ENCODE results near the gene TMEM229A.
"Not testable (repeated sequence)": the region's sequence is repeated elsewhere in the genome, so short reads cannot be mapped to it uniquely, and the experiment has no call there.

The TMEM229A gene

DNA sequence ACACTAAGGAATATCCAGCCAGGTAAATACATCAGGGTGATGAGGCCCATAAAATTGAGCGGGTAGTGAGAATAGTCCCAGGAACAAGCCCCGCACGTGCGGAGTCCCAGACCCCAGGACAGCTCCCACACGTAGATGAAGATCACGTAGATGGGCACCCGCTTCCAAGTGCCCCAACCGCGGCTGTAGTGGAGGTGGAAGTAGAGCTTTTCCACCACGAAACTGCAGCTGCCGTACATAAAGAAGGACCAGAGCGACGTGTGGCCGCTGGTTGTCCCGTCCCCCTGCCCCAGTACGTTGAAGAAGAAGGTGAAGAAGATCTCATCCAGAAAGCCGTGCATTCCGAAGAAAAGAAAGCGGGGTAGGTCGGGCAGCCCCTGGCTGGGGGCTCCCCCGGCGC lies 948 bp downstream of the TMEM229A start:
- no peak for DNase-seq

DNA sequence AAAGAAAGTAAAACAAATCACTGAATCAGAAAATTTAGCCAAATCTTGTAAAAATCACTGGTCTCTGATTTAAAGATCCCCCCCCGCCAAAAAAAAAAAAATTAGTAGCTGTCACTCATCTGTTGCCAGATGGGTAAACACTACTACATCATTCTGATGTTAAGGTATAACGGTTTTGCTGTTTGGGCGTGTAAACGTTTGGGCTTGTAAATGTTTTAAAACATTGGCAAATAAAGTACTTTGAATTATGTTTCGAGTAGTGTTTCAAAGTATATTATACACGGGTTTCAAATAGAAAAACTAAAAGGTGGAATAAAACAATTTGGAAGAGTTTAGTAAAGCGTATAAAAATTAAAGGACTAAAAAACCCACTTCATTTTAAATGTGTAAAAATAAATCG lies 1.5 kb downstream of the TMEM229A start:
- DNase-seq, result no peak

- no peak for DNase-seq
Observed at GRCh38 chr7:124030964-124031363, 1.9 kb downstream of the TMEM229A start.

DNA sequence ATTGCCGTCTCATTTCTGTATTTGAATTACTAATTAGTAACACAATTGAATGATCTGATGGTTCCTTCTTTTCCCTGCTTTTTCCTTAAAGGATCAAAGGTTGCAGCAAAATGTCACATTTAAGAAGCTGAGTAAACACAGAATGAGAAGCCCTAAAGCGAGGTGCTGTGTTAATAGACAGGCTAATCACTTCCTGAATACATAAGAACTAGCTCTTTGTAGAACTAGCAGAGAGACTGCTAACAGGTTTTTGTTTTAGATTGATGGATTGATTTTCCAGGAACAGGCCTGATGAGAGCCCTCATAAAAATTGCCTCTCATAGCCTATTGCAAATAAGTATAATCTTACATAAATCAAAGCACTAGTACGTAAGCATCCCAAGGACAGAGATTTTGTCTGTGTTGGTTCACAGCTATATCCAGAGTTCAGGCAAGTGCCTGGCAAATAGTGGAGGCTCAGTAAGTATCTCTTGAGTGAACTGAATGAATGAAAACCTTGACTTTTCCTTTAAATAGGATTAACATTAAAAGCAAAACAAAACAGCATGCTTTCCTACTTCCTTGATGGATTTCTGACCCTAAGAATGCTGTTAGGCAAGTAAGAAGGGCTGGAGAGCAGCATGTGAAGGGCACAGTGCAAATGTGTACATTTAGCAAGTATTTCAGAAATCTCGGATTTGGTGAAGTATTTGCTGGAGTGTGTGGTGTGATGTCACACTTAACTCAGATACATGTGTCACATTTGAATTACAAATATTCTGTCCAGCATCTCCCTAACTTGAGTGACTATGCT lies 3.3 kb downstream of the TMEM229A start:
- DNase-seq, result no peak

- DNase-seq, result no peak
Observed at GRCh38 chr7:124027236-124027635, 5.6 kb downstream of the TMEM229A start.

- DNase-seq, result not testable (repeated sequence)
Observed at GRCh38 chr7:124024329-124024728, 8.5 kb downstream of the TMEM229A start.

DNA sequence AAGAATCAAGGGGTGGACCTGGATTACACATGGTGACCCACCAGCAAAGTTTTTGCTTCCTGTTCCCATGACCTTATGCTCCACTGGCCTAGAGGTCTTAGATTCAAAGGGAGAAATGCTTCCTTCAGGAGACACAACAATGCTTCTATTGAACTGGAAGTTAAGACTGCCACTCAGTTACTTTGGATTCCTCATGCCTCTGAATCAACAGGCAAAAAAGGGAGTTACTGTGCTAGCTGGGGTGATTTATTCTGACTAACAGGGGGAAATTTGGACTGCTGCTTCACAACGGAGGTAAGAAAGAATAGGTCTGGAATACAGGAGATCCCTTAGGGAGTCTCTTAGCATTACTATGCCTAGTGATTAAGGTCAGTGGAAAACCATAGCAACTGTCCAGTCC lies 10.3 kb downstream of the TMEM229A start:
- DNase-seq, result no peak

DNA sequence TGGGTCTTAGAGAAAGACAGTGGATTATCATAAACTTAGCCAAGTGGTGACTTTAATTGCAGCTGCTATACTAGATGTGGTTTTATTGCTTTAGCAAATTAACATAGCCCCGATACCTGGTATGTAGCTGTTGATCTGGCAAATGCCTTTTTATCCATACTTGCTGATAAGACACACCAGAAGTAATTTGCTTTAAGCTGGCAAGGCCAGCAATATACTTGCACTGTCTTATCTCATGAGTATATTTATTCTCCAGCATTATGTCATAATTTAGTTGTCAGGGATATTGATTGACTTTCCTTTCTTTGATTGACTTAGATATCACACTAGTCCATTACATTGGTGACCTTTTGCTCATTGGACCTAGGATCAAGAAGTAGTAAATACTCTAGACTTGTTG lies 12.8 kb downstream of the TMEM229A start:
- no peak for DNase-seq

GRCh38 chr7:124013306-124013705 lies 19.6 kb downstream of the TMEM229A start:
- no peak for DNase-seq

- no peak for DNase-seq
Observed at GRCh38 chr7:124012864-124013263, 20.0 kb downstream of the TMEM229A start.

DNA sequence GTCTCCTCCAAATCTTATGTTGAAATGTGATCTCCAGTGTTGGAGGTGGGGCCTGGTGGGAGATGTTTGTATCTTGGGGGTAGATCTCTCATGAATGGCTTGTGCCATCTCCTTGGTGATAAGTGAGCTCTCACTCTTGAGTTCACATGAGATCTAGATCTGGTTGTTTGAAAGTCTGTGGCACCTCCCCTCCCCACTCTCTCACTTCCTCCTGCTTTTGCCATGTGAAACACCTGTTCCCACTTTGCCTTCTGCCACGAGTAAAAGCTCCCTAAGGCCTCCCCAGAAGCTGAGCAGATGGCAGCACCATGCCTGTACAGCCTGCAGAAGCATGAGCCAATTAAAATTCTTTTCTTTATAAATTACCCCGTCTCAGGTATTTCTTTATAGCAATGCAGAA lies 23.5 kb downstream of the TMEM229A start:
- DNase-seq, result no peak

- not testable (repeated sequence) for DNase-seq
Observed at GRCh38 chr7:124008296-124008695, 24.6 kb downstream of the TMEM229A start.

DNA sequence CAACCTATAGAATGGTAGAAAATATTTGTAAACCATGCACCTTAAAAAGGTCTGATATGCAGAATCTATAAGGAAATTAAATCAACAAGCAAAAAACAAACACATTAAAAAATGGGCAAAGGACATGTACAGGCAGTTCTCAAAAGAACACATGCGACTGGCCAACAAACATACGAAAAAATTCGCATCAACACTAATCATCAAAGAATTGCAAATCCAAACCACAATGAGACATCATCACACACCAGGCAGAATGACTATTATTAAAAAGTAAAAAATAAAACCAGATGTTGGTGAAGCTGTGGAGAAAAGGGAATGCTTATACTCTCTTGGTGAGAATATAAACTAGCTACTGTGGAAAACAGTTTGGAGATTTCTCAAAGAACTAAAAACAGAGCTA lies 33.2 kb downstream of the TMEM229A start:
- DNase-seq, result no peak

GRCh38 chr7:123998921-123999320 lies 33.9 kb downstream of the TMEM229A start:
- DNase-seq, result no peak

GRCh38 chr7:123996327-123996625 lies 36.6 kb downstream of the TMEM229A start:
- DNase-seq, result no peak

DNA sequence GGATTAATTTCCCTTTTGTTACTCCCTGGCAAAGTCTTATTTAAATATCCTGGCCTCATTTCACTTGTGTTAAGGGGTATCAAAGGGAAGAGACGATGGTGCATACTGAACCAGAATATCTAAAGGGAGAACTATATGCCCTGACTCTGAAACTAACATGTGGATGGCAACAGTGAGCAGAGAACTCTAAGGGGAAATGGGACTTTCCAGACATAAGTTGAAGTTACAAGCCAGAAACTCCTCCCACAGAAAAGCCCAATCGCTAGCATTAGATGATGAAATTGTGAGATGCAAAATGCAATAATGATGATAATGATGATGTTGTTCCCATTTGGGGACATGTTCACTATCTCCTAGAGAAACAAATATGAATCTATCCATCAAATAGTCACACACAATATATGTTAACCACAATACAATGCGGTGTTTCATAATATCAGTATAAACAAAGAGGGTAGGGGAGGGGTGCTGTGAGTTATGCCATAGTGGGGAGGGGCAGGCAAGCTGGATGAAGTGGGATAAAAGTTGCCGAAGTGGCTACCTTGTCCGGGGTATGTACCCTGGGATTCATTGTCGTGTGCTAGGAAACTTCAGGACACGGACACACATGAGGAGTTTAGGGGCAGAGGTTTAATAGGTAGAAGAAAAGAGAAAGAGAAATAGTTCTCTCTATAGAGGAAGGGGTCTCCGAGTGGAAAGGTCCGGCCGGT lies 37.1 kb downstream of the TMEM229A start:
- DNase-seq, result no peak

DNA sequence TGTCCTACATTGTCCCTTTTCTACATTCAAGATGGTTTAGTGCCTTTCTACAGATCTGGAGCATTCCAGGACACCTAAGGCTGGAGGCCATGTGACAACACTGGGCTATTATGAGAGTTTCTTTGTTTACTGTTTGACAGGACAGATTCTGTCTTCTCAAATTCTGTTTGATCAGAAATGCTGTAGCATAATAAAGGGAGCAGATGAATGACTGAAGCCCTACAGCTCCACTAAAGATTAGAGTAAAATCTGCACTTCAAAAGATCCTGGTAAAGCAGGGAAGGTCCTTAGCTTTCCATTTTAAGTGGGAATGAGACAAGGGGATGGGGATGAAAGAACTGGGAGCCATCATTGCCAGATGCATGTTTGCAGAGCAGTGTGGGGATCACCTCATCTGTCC lies 38.4 kb downstream of the TMEM229A start:
- no peak for DNase-seq

GRCh38 chr7:123993996-123994395 lies 38.9 kb downstream of the TMEM229A start:
- no peak for DNase-seq

DNA sequence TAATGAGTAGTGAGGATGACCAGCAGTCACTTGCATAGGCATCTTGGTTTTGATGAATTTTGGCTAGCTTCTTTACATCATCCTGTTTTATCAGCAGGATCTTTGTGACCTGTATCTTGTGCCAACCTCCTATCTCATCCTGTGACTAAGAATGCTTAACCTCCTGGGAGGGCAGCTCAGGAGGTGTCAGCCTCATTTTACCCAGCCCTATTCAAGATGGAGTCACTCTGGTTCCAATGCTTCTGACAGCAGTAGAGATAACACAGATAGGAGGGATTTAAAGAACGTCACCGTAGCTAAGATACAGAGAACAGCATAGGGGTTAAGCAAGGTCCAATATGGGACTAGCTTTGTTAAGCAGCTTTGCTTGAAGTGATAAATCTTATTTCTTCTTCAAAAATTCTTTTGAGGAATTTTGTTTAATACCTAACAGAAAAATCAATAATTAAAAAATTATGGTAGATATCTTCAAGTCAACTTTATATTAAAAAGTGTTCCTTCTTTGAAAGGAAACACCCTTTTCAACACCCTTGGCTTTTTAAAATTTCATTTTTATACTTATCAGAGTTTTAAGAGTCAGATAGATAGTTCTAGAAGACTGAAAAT lies 39.9 kb downstream of the TMEM229A start:
- no peak for DNase-seq

DNA sequence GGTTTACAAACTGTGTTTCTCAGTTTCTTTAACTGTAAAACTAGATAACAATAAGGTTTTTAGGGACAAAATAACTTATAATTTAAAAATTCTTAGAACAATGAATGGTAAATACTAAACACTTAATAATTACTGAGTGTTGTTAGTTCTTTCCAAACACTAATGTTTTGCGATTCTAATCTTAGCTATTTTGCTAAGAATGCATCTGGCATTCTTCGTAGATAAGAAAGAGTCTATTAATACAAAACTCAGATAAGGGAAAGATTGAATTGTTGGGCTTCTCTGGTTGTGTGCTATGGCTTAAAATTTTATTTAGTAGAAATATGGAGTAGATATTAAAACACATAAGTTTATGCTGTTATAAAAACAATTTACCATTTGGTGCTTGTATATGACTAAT lies 45.4 kb downstream of the TMEM229A start:
- no peak for DNase-seq
